ENCODE data around the gene PCSK4.
"Not testable (repeated sequence)": the region's sequence is repeated elsewhere in the genome, so short reads cannot be mapped to it uniquely, and the experiment has no call there.

The PCSK4 gene

GRCh38 chr19:1487576-1488281 lies 2.4 kb downstream of the PCSK4 start:
- DNase-seq (ENCODE audit: low read depth) = no peak

GRCh38 chr19:1486720-1487575 lies 3.2 kb downstream of the PCSK4 start:
- DNase-seq (ENCODE audit: low read depth) = no peak

- DNase-seq (ENCODE audit: low read depth) = no peak
These were observed 6.1 kb downstream of the PCSK4 start for GRCh38 chr19:1483979-1484428.

GRCh38 chr19:1483131-1483978 lies 6.8 kb downstream of the PCSK4 start:
- DNase-seq (ENCODE audit: low read depth) = no peak

GRCh38 chr19:1482361-1483130 lies 7.6 kb downstream of the PCSK4 start:
- no peak for DNase-seq (ENCODE audit: low read depth)

GRCh38 chr19:1481893-1482360 lies 8.2 kb downstream of the PCSK4 start:
- no peak for DNase-seq (ENCODE audit: low read depth)

GRCh38 chr19:1481224-1481892 lies 8.8 kb downstream of the PCSK4 start:
- no peak for DNase-seq (ENCODE audit: low read depth)

- DNase-seq (ENCODE audit: low read depth) = peak; percentile 89
These were observed 11.0 kb downstream of the PCSK4 start, which contains the start of gene C19orf25 for GRCh38 chr19:1478934-1479707. Gene C19orf25 (minus strand): TSS chr19:1479215. CDS start chr19:1478903, 312 bp downstream.

GRCh38 chr19:1477056-1477455 lies 13.1 kb downstream of the PCSK4 start:
- not testable (repeated sequence) for DNase-seq (ENCODE audit: low read depth)

- no peak for DNase-seq (ENCODE audit: low read depth)
These were observed 14.3 kb downstream of the PCSK4 start for GRCh38 chr19:1475751-1476437.

GRCh38 chr19:1474765-1475351 lies 15.3 kb downstream of the PCSK4 start:
- DNase-seq (ENCODE audit: low read depth) = no peak

GRCh38 chr19:1474011-1474764 lies 16.0 kb downstream of the PCSK4 start:
- no peak for DNase-seq (ENCODE audit: low read depth)

GRCh38 chr19:1473085-1473851 lies 16.9 kb downstream of the PCSK4 start:
- no peak for DNase-seq (ENCODE audit: low read depth)

- no peak for DNase-seq (ENCODE audit: low read depth)
These were observed 17.7 kb downstream of the PCSK4 start for GRCh38 chr19:1472231-1473084.

- no peak for DNase-seq (ENCODE audit: low read depth)
These were observed 18.5 kb downstream of the PCSK4 start for GRCh38 chr19:1471515-1472160.

GRCh38 chr19:1471010-1471514 lies 19.1 kb downstream of the PCSK4 start:
- no peak for DNase-seq (ENCODE audit: low read depth)
